ENCODE results near the gene POTEI. TPM values are rescaled to one million over a fixed set of nuclear protein-coding genes. Genes with fewer than 3 reads are reported as not detected.
"Not testable (repeated sequence)": the region's sequence is repeated elsewhere in the genome, so short reads cannot be mapped to it uniquely, and the experiment has no call there.

Gene POTEI
- not detected for total RNA-seq

- DNase-seq (ENCODE audit: low spot score in 2 of 2); H3K9me3 Mint-ChIP-seq; H3K27ac Mint-ChIP-seq; H3K36me3 Mint-ChIP-seq; ATAC-seq: not testable (repeated sequence)
Observed at GRCh38 chr2:130509228-130509627, at the start of gene POTEI. Gene POTEI, minus strand, starts transcription at chr2:130509328. Its CDS starts 93 bp downstream, at chr2:130509235.

GRCh38 chr2:130556441-130556840 is 47.3 kb upstream of the POTEI start:
- ATAC-seq; H3K36me3 Mint-ChIP-seq; H3K27ac Mint-ChIP-seq; H3K9me3 Mint-ChIP-seq; DNase-seq (ENCODE audit: low spot score in 2 of 2): not testable (repeated sequence)

- H3K36me3 Mint-ChIP-seq; H3K27ac Mint-ChIP-seq; ATAC-seq; H3K9me3 Mint-ChIP-seq; DNase-seq (ENCODE audit: low spot score in 2 of 2): not testable (repeated sequence)
Observed at GRCh38 chr2:130554178-130554577, 45.0 kb upstream of the POTEI start.

- ATAC-seq; H3K36me3 Mint-ChIP-seq; H3K27ac Mint-ChIP-seq; H3K9me3 Mint-ChIP-seq; DNase-seq (ENCODE audit: low spot score in 2 of 2): not testable (repeated sequence)
Observed at GRCh38 chr2:130549475-130549874, 40.3 kb upstream of the POTEI start.

GRCh38 chr2:130548418-130548817 is 39.3 kb upstream of the POTEI start:
- not testable (repeated sequence) for DNase-seq (ENCODE audit: low spot score in 2 of 2); ATAC-seq; H3K27ac Mint-ChIP-seq; H3K9me3 Mint-ChIP-seq; H3K36me3 Mint-ChIP-seq

- H3K9me3 Mint-ChIP-seq; ATAC-seq; DNase-seq (ENCODE audit: low spot score in 2 of 2); H3K36me3 Mint-ChIP-seq; H3K27ac Mint-ChIP-seq: not testable (repeated sequence)
Observed at GRCh38 chr2:130544978-130545377, 35.9 kb upstream of the POTEI start.

- ATAC-seq; H3K27ac Mint-ChIP-seq; DNase-seq (ENCODE audit: low spot score in 2 of 2); H3K36me3 Mint-ChIP-seq; H3K9me3 Mint-ChIP-seq: not testable (repeated sequence)
Observed at GRCh38 chr2:130543785-130544528, 34.8 kb upstream of the POTEI start.

GRCh38 chr2:130542789-130543188 is 33.7 kb upstream of the POTEI start:
- not testable (repeated sequence) for H3K36me3 Mint-ChIP-seq

GRCh38 chr2:130538271-130538670 is 29.1 kb upstream of the POTEI start:
- H3K36me3 Mint-ChIP-seq; ATAC-seq; H3K27ac Mint-ChIP-seq; DNase-seq (ENCODE audit: low spot score in 2 of 2); H3K9me3 Mint-ChIP-seq: not testable (repeated sequence)

More at GRCh38 chr2:130542789-130543188, 33.7 kb upstream of the POTEI start:
- not testable (repeated sequence) for DNase-seq (ENCODE audit: low spot score in 2 of 2); H3K27ac Mint-ChIP-seq; ATAC-seq; H3K9me3 Mint-ChIP-seq

- not testable (repeated sequence) for H3K9me3 Mint-ChIP-seq; H3K36me3 Mint-ChIP-seq; DNase-seq (ENCODE audit: low spot score in 2 of 2); H3K27ac Mint-ChIP-seq; ATAC-seq
Observed at GRCh38 chr2:130536654-130537053, 27.5 kb upstream of the POTEI start.

- not testable (repeated sequence) for H3K9me3 Mint-ChIP-seq, H3K36me3 Mint-ChIP-seq
- ATAC-seq = peak; percentile 19 to 34
Observed at GRCh38 chr2:130531672-130532071, 22.5 kb upstream of the POTEI start.

GRCh38 chr2:130531225-130531624 is 22.1 kb upstream of the POTEI start:
- ATAC-seq = peak; percentile 99
- H3K36me3 Mint-ChIP-seq; H3K27ac Mint-ChIP-seq; DNase-seq (ENCODE audit: low spot score in 2 of 2); H3K9me3 Mint-ChIP-seq: not testable (repeated sequence)

More at GRCh38 chr2:130531672-130532071, 22.5 kb upstream of the POTEI start:
- DNase-seq (ENCODE audit: low spot score in 2 of 2); H3K27ac Mint-ChIP-seq: not testable (repeated sequence)

GRCh38 chr2:130530212-130530611 is 21.1 kb upstream of the POTEI start:
- H3K9me3 Mint-ChIP-seq; H3K36me3 Mint-ChIP-seq; DNase-seq (ENCODE audit: low spot score in 2 of 2); H3K27ac Mint-ChIP-seq; ATAC-seq: not testable (repeated sequence)

GRCh38 chr2:130529545-130529944 is 20.4 kb upstream of the POTEI start:
- not testable (repeated sequence) for H3K27ac Mint-ChIP-seq; H3K9me3 Mint-ChIP-seq; H3K36me3 Mint-ChIP-seq; DNase-seq (ENCODE audit: low spot score in 2 of 2); ATAC-seq

- not testable (repeated sequence) for H3K36me3 Mint-ChIP-seq; DNase-seq (ENCODE audit: low spot score in 2 of 2); H3K27ac Mint-ChIP-seq; H3K9me3 Mint-ChIP-seq; ATAC-seq
Observed at GRCh38 chr2:130527365-130527967, 18.3 kb upstream of the POTEI start.

GRCh38 chr2:130522390-130522789 is 13.3 kb upstream of the POTEI start:
- not testable (repeated sequence) for H3K9me3 Mint-ChIP-seq; ATAC-seq; H3K27ac Mint-ChIP-seq; H3K36me3 Mint-ChIP-seq; DNase-seq (ENCODE audit: low spot score in 2 of 2)

GRCh38 chr2:130520992-130521391 is 11.9 kb upstream of the POTEI start, which contains the start of gene CFC1B:
Gene CFC1B, plus strand, starts transcription at chr2:130521222. Its CDS starts 263 bp downstream, at chr2:130521485.
- H3K9me3 Mint-ChIP-seq = not testable (repeated sequence)

More at GRCh38 chr2:130520992-130521391, 11.9 kb upstream of the POTEI start, which contains the start of gene CFC1B:
- not testable (repeated sequence) for H3K27ac Mint-ChIP-seq; DNase-seq (ENCODE audit: low spot score in 2 of 2); H3K36me3 Mint-ChIP-seq; ATAC-seq
